C4-2B (cell line): ENCODE results near the gene TST.

Experiments used
- ZFX ChIP-seq: fragments of 450-650 bp; IDR thresholded peaks from 2 replicates; pipeline ENCODE4 v1.6.1; 2017
- TF ChIP-seq, protein P1 (sequence below): fragments of 450-650 bp; conservative IDR thresholded peaks from 2 replicates; pipeline ENCODE4 v1.5.1; 2017; ENCODE audit warnings: mild to moderate bottlenecking

DNA sequence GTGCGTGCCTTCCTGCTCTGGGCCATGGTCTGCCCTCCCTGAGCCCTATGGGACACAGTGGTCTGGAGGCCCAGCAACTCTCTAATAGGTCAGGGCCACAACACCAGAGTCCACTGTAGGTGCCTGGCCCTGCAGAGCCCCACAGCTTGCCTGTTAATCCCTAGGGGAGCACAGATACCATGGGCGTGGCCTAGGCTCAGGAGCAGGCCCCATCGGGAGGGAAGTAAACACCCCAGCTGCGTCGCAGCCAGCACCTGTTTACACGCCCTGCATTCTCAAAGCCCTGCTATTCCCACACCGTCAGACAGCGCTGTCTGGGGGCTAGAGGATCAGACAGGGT, 34.8 kb upstream of the TST start:
- TF ChIP-seq, protein P1, sequence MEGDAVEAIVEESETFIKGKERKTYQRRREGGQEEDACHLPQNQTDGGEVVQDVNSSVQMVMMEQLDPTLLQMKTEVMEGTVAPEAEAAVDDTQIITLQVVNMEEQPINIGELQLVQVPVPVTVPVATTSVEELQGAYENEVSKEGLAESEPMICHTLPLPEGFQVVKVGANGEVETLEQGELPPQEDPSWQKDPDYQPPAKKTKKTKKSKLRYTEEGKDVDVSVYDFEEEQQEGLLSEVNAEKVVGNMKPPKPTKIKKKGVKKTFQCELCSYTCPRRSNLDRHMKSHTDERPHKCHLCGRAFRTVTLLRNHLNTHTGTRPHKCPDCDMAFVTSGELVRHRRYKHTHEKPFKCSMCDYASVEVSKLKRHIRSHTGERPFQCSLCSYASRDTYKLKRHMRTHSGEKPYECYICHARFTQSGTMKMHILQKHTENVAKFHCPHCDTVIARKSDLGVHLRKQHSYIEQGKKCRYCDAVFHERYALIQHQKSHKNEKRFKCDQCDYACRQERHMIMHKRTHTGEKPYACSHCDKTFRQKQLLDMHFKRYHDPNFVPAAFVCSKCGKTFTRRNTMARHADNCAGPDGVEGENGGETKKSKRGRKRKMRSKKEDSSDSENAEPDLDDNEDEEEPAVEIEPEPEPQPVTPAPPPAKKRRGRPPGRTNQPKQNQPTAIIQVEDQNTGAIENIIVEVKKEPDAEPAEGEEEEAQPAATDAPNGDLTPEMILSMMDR = no peak
- TF ChIP-seq ZFX = no peak
